ENCODE data around the gene WDR19.

GRCh38 chr4:39169426-39169825 lies 12.9 kb upstream of the WDR19 start:
- TF ChIP-seq TCF7L2 (IDR thresholded peaks at IDR 0.05; ENCODE audit: low read depth, low read length) (no peak), CTCF (IDR thresholded peaks at IDR 0.05) (no peak), REST (IDR thresholded peaks at IDR 0.05; ENCODE audit: insufficient read depth in 1 of 2, low read depth in 2 of 2, low read length in 1 of 2) (no peak), POLR2AphosphoS5 (IDR thresholded peaks at IDR 0.05; ENCODE audit: low read depth, low read length) (no peak), SIN3A (IDR thresholded peaks at IDR 0.05; ENCODE audit: borderline replicate concordance, insufficient read depth, low read depth, low read length) (no peak)
